ENCODE measurements around the gene NINL. TPM values are rescaled to one million over a fixed set of nuclear protein-coding genes. Genes with fewer than 3 reads are reported as not detected.
"Not testable (repeated sequence)": the region's sequence is repeated elsewhere in the genome, so short reads cannot be mapped to it uniquely, and the experiment has no call there.

NINL gene
- total and polyA plus RNA-seq, 4 donors = 1.9 to 3.6 (median 2.8) TPM

GRCh38 chr20:25563876-25564275, 21.5 kb downstream of the NINL start:
- H3K4me1 ChIP-seq (ENCODE audit: control insufficient read depth in 4 of 4, insufficient read depth in 4 of 4, low read length in 3 of 4) = no peaks in the 10 kb centered on the region
- H3K27ac ChIP-seq (ENCODE audit: low read depth in 1 of 2, low read length in 2 of 2) = no peak overlapping the region
- no peaks in the 10 kb centered on the region for H3K9me3 ChIP-seq (ENCODE audit: control insufficient read depth in 4 of 4, low read length in 3 of 4)
- H3K36me3 ChIP-seq (ENCODE audit: control insufficient read depth in 4 of 4, insufficient read depth in 3 of 4, low read depth in 1 of 4, low read length in 3 of 4) = peaks cover 0 to 2% (median 0%) of the 10 kb centered on the region in 4 donors
- H3K4me3 ChIP-seq (ENCODE audit: low read depth in 1 of 3, low read length in 3 of 3) = no peak overlapping the region
- no peak for TF ChIP-seq FOXA2 (IDR thresholded peaks at IDR 0.05)
- TF ChIP-seq SP1 (IDR thresholded peaks at IDR 0.05) = no peak
- no peak for TF ChIP-seq MAX (IDR thresholded peaks at IDR 0.05)
- TF ChIP-seq GABPA (IDR thresholded peaks at IDR 0.05 in 1 of 2, conservative IDR thresholded peaks at IDR 0.05 in 1 of 2) = no peak
- no peak for TF ChIP-seq RXRA (IDR thresholded peaks at IDR 0.05)
- no peak for TF ChIP-seq RAD21 (IDR thresholded peaks at IDR 0.05)
- no peak for TF ChIP-seq NR2F2 (IDR thresholded peaks at IDR 0.05)
- TF ChIP-seq JUND (IDR thresholded peaks at IDR 0.05) = no peak
- TF ChIP-seq YY1 (IDR thresholded peaks at IDR 0.05) = no peak
- TF ChIP-seq HNF4G (IDR thresholded peaks at IDR 0.05) = no peak
- TF ChIP-seq ATF3 (IDR thresholded peaks at IDR 0.05) = no peak
- no peak for TF ChIP-seq EGR1 (IDR thresholded peaks at IDR 0.05; ENCODE audit: low read depth in 2 of 2)
- no peak for TF ChIP-seq CTCF (IDR thresholded peaks at IDR 0.05; ENCODE audit: low read depth, low read length, missing input control)
- H3K9ac ChIP-seq (ENCODE audit: low read depth in 1 of 2, low read length in 2 of 2) = no peak overlapping the region
- WGBS = 95% methylated on average over 6 of the region's 6 CpGs
- no peaks in the 10 kb centered on the region for H3K27me3 ChIP-seq (ENCODE audit: control insufficient read depth in 4 of 4, insufficient read depth in 4 of 4, low read length in 3 of 4)
- no peak for DNase-seq (ENCODE audit: low spot score)

DNA sequence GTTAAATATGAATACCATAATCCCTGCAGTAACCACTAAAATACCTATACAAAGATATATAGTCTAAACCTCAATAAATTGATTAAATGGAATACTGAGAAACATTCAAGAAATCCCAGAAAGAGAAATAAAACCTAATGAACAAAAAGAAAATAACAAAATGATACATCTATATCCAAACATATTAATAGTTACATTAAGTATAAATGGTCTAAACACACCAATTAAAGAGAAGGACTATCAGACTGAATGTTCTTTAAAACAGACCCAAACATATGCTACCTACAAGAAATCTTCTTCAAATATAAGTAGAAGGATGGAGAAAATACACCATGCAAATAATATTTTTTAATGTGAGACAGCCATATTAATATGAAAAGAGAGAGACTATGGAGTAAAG, 22.0 kb downstream of the NINL start:
- no peak overlapping the region for H3K27ac ChIP-seq (ENCODE audit: low read depth in 1 of 2, low read length in 2 of 2)
- no peak overlapping the region for H3K4me3 ChIP-seq (ENCODE audit: low read depth in 1 of 3, low read length in 3 of 3)
- DNase-seq (ENCODE audit: low spot score) = no peak
- H3K9ac ChIP-seq (ENCODE audit: low read depth in 1 of 2, low read length in 2 of 2) = no peak overlapping the region
- no peaks in the 10 kb centered on the region for H3K27me3 ChIP-seq (ENCODE audit: control insufficient read depth in 4 of 4, insufficient read depth in 4 of 4, low read length in 3 of 4)
- no peaks in the 10 kb centered on the region for H3K9me3 ChIP-seq (ENCODE audit: control insufficient read depth in 4 of 4, low read length in 3 of 4)
- peaks cover 0 to 2% (median 0%) of the 10 kb centered on the region in 4 donors for H3K36me3 ChIP-seq (ENCODE audit: control insufficient read depth in 4 of 4, insufficient read depth in 3 of 4, low read depth in 1 of 4, low read length in 3 of 4)
- TF ChIP-seq, protein P1, sequence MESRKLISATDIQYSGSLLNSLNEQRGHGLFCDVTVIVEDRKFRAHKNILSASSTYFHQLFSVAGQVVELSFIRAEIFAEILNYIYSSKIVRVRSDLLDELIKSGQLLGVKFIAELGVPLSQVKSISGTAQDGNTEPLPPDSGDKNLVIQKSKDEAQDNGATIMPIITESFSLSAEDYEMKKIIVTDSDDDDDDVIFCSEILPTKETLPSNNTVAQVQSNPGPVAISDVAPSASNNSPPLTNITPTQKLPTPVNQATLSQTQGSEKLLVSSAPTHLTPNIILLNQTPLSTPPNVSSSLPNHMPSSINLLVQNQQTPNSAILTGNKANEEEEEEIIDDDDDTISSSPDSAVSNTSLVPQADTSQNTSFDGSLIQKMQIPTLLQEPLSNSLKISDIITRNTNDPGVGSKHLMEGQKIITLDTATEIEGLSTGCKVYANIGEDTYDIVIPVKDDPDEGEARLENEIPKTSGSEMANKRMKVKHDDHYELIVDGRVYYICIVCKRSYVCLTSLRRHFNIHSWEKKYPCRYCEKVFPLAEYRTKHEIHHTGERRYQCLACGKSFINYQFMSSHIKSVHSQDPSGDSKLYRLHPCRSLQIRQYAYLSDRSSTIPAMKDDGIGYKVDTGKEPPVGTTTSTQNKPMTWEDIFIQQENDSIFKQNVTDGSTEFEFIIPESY (IDR thresholded peaks at IDR 0.05) = no peak
- TF ChIP-seq SP1 (IDR thresholded peaks at IDR 0.05) (no peak), HNF4G (IDR thresholded peaks at IDR 0.05) (no peak), HNF4A (conservative IDR thresholded peaks at IDR 0.05) (no peak), MAX (IDR thresholded peaks at IDR 0.05) (no peak), GABPA (IDR thresholded peaks at IDR 0.05 in 1 of 2, conservative IDR thresholded peaks at IDR 0.05 in 1 of 2) (no peak), JUND (IDR thresholded peaks at IDR 0.05) (no peak)
- no peaks in the 10 kb centered on the region for H3K4me1 ChIP-seq (ENCODE audit: control insufficient read depth in 4 of 4, insufficient read depth in 4 of 4, low read length in 3 of 4)

GRCh38 chr20:25561771-25562170, 23.6 kb downstream of the NINL start:
- not testable (repeated sequence) for H3K36me3 ChIP-seq (ENCODE audit: control insufficient read depth in 4 of 4, insufficient read depth in 3 of 4, low read depth in 1 of 4, low read length in 3 of 4); DNase-seq (ENCODE audit: low spot score); H3K27ac ChIP-seq (ENCODE audit: low read depth in 1 of 2, low read length in 2 of 2); H3K9ac ChIP-seq (ENCODE audit: low read depth in 1 of 2, low read length in 2 of 2); H3K4me3 ChIP-seq (ENCODE audit: low read depth in 1 of 3, low read length in 3 of 3); H3K27me3 ChIP-seq (ENCODE audit: control insufficient read depth in 4 of 4, insufficient read depth in 4 of 4, low read length in 3 of 4); H3K9me3 ChIP-seq (ENCODE audit: control insufficient read depth in 4 of 4, low read length in 3 of 4); H3K4me1 ChIP-seq (ENCODE audit: control insufficient read depth in 4 of 4, insufficient read depth in 4 of 4, low read length in 3 of 4)
- WGBS = 99% methylated on average over 29 of the region's 31 CpGs

Measured in liver (tissue), 9 donors.